ENCODE data around the gene GLRX5.
"Not testable (repeated sequence)": the region's sequence is repeated elsewhere in the genome, so short reads cannot be mapped to it uniquely, and the experiment has no call there.

The GLRX5 gene

GRCh38 chr14:95553141-95553540 is 18.3 kb downstream of the GLRX5 start:
- DNase-seq (ENCODE audit: low read depth in 1 of 2, low spot score in 1 of 2), result no peak

DNA sequence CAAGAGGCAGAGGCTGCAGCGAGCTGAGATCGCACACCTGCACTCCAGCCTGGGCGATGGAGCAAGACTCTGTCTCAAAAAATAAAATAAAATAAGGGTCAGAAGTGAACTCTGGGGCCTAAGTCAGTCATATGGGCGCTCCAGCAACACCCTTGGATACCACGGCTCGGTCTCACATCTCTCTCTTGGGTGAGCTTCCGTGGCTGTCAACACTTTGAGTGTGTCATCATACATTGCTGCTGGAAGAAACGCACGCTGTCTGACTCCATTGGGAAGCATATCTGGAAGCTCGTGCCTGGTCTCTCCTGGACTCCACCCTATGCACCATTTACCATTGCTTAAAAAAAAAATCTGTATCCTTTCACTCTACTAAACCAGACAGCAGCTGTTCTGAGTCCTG is 20.2 kb downstream of the GLRX5 start:
- no peak for DNase-seq (ENCODE audit: low read depth in 1 of 2, low spot score in 1 of 2)

DNA sequence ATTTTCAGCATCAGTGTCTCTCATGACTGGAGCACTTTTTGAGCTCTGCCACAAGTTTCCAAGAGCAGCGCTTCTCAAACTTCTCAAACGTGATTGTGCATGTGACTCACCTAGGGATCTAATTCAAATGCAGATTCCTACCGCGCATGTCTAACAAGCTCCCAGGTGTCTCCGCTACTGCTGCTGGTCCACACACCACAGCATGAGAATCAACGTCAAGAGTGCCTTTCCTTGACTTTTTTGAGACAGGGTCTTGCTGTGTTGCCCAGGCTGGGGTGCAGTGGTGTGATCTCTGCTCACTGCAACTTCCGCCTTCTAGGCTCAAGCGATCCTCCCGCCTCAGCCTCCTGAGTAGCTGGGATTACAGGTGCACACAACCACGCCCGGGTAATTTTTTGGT is 22.4 kb downstream of the GLRX5 start:
- no peak for DNase-seq (ENCODE audit: low read depth in 1 of 2, low spot score in 1 of 2)

GRCh38 chr14:95557832-95558231 is 23.0 kb downstream of the GLRX5 start:
- no peak for DNase-seq (ENCODE audit: low read depth in 1 of 2, low spot score in 1 of 2)

DNA sequence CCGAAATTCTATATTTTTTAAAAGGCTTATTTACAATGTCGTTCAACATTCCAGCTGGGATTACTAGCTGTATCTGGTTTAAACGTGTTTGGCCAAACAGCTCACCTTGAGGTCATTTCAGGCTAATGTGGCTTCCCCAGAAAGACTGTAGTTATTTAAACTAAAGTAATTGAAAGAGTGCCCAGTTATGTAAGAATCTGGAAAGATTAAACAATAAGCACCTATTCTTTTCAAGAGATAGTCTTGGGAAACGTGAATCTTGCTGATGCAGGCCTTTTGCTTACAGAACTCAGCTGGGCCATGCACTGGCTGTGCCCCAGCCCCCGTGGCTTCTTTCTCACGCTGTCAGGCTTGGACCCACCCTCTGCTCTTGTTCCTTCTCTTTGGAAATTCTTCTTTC is 24.4 kb downstream of the GLRX5 start:
- no peak for DNase-seq (ENCODE audit: low read depth in 1 of 2, low spot score in 1 of 2)

- peak; percentile 67 to 72 for DNase-seq (ENCODE audit: low read depth in 1 of 2, low spot score in 1 of 2)
Observed at GRCh38 chr14:95561001-95561412, 26.2 kb downstream of the GLRX5 start.

GRCh38 chr14:95562892-95563685 is 28.2 kb downstream of the GLRX5 start:
- DNase-seq (ENCODE audit: low read depth in 1 of 2, low spot score in 1 of 2), result no peak

GRCh38 chr14:95564060-95564459 is 29.2 kb downstream of the GLRX5 start:
- no peak for DNase-seq (ENCODE audit: low read depth in 1 of 2, low spot score in 1 of 2)

- DNase-seq (ENCODE audit: low read depth in 1 of 2, low spot score in 1 of 2), result no peak
Observed at GRCh38 chr14:95569440-95569839, 34.6 kb downstream of the GLRX5 start.

- DNase-seq (ENCODE audit: low read depth in 1 of 2, low spot score in 1 of 2), result no peak
Observed at GRCh38 chr14:95573313-95573712, 38.5 kb downstream of the GLRX5 start.

- DNase-seq (ENCODE audit: low read depth in 1 of 2, low spot score in 1 of 2), result no peak
Observed at GRCh38 chr14:95575840-95576473, 41.1 kb downstream of the GLRX5 start.

DNA sequence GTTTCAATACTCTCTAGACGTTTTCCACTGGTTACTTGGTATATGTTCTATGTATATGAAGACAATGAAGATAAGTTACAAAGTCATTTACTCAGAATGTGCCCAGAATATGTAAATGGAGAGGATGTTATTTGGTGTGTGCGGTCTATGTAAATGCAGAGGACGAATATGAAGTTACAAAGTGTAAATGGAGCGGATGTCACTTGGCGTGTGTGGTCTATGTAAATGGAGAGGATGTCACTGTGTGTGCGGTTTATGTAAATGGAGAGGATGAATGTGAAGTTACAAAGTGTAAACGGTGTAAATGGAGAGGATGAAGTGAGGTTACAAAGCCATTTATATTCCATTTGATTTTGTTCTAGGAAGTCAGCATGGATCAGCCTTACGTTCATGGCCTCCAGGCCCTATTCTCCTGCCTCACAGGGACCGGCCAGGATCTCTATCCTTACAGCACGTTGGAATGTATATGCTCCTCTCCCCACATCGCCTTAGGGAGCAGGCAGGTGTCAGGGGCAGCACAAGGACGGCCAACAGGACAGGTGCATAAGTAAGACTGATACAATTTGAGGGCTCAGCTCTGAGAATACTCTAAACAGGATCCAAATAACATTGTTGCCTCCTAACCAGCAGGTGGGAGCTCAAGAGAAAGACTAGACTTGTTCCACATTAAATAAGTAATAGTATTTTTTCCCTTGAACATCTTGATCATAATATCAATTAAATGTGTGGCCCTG is 42.4 kb downstream of the GLRX5 start:
- DNase-seq (ENCODE audit: low read depth in 1 of 2, low spot score in 1 of 2), result no peak

GRCh38 chr14:95577870-95578269 is 43.0 kb downstream of the GLRX5 start:
- DNase-seq (ENCODE audit: low read depth in 1 of 2, low spot score in 1 of 2), result no peak

GRCh38 chr14:95583836-95584617 is 49.2 kb downstream of the GLRX5 start:
- DNase-seq (ENCODE audit: low read depth in 1 of 2, low spot score in 1 of 2), result not testable (repeated sequence)

- DNase-seq (ENCODE audit: low read depth in 1 of 2, low spot score in 1 of 2), result no peak
Observed at GRCh38 chr14:95585953-95586620, 51.2 kb downstream of the GLRX5 start.

- not testable (repeated sequence) for DNase-seq (ENCODE audit: low read depth in 1 of 2, low spot score in 1 of 2)
Observed at GRCh38 chr14:95591182-95591581, 56.3 kb downstream of the GLRX5 start.
